Fibroblast of lung (primary cell): ENCODE results near the gene FZD10. TPM values are rescaled to one million over a fixed set of nuclear protein-coding genes. Genes with fewer than 3 reads are reported as not detected.

ENCODE experiments used
- DNase-seq, 2 donors: peaks; one replicate each; pipeline versions ENCODE4 v3.0.0 to v3.0.0-alpha.2; 2010; ENCODE audit warnings: low read depth in 2 of 2
- H2AFZ ChIP-seq: 2 replicates; pipeline ENCODE4 v1.5.1; 2012; ENCODE audit warnings: low read length, control low read depth, inconsistent platforms
- H3K27ac ChIP-seq: 2 replicates; pipeline ENCODE4 v1.5.1; 2011; ENCODE audit warnings: low read length, control low read depth; ENCODE audit not compliant: insufficient read depth
- H3K27me3 ChIP-seq: 2 replicates; pipeline ENCODE4 v1.5.1; 2011; ENCODE audit warnings: mild to moderate bottlenecking, low read length; ENCODE audit not compliant: control insufficient read depth, insufficient read depth
- H3K36me3 ChIP-seq: 2 replicates; pipeline ENCODE4 v1.5.1; 2011; ENCODE audit warnings: low read length; ENCODE audit not compliant: control insufficient read depth, insufficient read depth
- H3K4me1 ChIP-seq: 2 replicates; pipeline ENCODE4 v1.5.1; 2011; ENCODE audit warnings: low read length; ENCODE audit not compliant: control insufficient read depth, insufficient read depth; ENCODE audit errors: extremely low read depth
- H3K4me2 ChIP-seq: 2 replicates; pipeline ENCODE4 v1.5.1; 2011; ENCODE audit warnings: low read length, control low read depth; ENCODE audit not compliant: insufficient read depth; ENCODE audit errors: extremely low read depth
- H3K4me3 ChIP-seq, 4 experiments: fragments of 200-600 bp in 1 of 4; sonication (generic) in 1 of 4; replicated peaks in 1 of 4; 2 replicates each; pipeline ENCODE4 v1.5.1; 2011 to 2016; ENCODE audit warnings: low read length in 4 of 4, low read depth in 3 of 4, mild to moderate bottlenecking in 3 of 4, control low read depth in 2 of 4, inconsistent platforms in 1 of 4, mixed read lengths in 1 of 4; ENCODE audit not compliant: insufficient read depth in 1 of 4; ENCODE audit errors: control extremely low read depth in 1 of 4
- H3K79me2 ChIP-seq: 2 replicates; pipeline ENCODE4 v1.5.1; 2012; ENCODE audit warnings: mild to moderate bottlenecking, low read length, inconsistent platforms; ENCODE audit not compliant: control insufficient read depth, insufficient read depth
- H3K9ac ChIP-seq: 2 replicates; pipeline ENCODE4 v1.5.1; 2011; ENCODE audit warnings: mild to moderate bottlenecking, low read length, control low read depth; ENCODE audit not compliant: insufficient read depth
- H3K9me3 ChIP-seq: 2 replicates; pipeline ENCODE4 v1.5.1; 2012; ENCODE audit warnings: low read depth, low read length; ENCODE audit not compliant: control insufficient read depth, insufficient read depth
- H4K20me1 ChIP-seq: 2 replicates; pipeline ENCODE4 v1.5.1; 2011; ENCODE audit warnings: low read length; ENCODE audit not compliant: control insufficient read depth, insufficient read depth; ENCODE audit errors: extremely low read depth
- EZH2 ChIP-seq: IDR thresholded peaks from 2 replicates; pipeline ENCODE4 v1.5.1; 2012; ENCODE audit warnings: low read length, control low read depth, mild to moderate bottlenecking; ENCODE audit errors: missing control alignments
- polyA plus RNA-seq, 2 donors: library from polyadenylated mRNA; depleted of rRNA in 1 of 2; stranded (reverse) in 1 of 2; unstranded in 1 of 2; fragments of >200 nt; gene quantifications; 2 replicates each; pipeline ENCODE4 v1.2.1, GENCODE V29; 2011 to 2012; ENCODE audit warnings: missing spikeins in 1 of 2
- total RNA-seq: library from RNA; depleted of rRNA; stranded (reverse); fragments of >200 nt; gene quantifications from 2 replicates; pipeline ENCODE4 v1.2.1, GENCODE V29; 2014
- TF ChIP-seq, protein P1 (sequence below), 2 donors: IDR thresholded peaks in 1 of 2; conservative IDR thresholded peaks in 1 of 2; 1 replicate in 1 of 2; 2 replicates in 1 of 2; pipeline ENCODE4 v1.5.1; 2011 to 2012; ENCODE audit warnings: low read length in 2 of 2, control low read depth in 1 of 2, inconsistent platforms in 1 of 2, low read depth in 1 of 2, mild to moderate bottlenecking in 1 of 2

FZD10 gene
- total and polyA plus RNA-seq, 2 donors (not counting 1 experiment from before 2014, with no cell fraction given) = under 0.01 to 0.03 TPM

DNA sequence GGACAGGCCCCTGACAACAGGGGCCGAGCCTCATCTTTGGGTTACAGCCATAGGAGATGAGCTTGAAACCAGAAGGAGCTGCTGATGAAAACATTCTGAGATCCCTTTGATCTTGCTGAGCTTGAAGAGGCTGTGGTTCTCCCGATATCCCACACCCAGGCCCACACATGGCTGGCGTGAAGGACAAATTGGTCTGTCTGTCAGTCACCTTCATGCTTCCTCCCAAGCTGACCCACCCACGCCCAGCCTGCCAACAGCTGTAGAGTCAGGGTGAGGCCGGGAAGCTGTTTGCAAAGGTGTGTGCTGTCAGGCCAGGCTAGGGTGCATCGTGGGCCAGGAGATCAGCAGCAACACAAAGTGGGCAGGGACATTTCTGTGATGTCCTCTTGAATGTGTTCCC lies 43.2 kb downstream of the FZD10 start:
- H3K36me3 ChIP-seq = no peaks in the 10 kb centered on the region
- H3K9me3 ChIP-seq = no peaks in the 10 kb centered on the region
- no peak for DNase-seq
- H3K4me2 ChIP-seq = no peak overlapping the region
- no peak overlapping the region for H3K4me3 ChIP-seq
- no peaks in the 10 kb centered on the region for H4K20me1 ChIP-seq
- H3K27me3 ChIP-seq = no peaks in the 10 kb centered on the region
- no peaks in the 10 kb centered on the region for H3K79me2 ChIP-seq
- no peaks in the 10 kb centered on the region for H3K4me1 ChIP-seq
- TF ChIP-seq EZH2 = no peak
- TF ChIP-seq, protein P1, sequence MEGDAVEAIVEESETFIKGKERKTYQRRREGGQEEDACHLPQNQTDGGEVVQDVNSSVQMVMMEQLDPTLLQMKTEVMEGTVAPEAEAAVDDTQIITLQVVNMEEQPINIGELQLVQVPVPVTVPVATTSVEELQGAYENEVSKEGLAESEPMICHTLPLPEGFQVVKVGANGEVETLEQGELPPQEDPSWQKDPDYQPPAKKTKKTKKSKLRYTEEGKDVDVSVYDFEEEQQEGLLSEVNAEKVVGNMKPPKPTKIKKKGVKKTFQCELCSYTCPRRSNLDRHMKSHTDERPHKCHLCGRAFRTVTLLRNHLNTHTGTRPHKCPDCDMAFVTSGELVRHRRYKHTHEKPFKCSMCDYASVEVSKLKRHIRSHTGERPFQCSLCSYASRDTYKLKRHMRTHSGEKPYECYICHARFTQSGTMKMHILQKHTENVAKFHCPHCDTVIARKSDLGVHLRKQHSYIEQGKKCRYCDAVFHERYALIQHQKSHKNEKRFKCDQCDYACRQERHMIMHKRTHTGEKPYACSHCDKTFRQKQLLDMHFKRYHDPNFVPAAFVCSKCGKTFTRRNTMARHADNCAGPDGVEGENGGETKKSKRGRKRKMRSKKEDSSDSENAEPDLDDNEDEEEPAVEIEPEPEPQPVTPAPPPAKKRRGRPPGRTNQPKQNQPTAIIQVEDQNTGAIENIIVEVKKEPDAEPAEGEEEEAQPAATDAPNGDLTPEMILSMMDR (conservative IDR thresholded peaks at IDR 0.05 in 1 of 2, IDR thresholded peaks at IDR 0.05 in 1 of 2; ENCODE audit: low read depth in 1 of 2, low read length in 2 of 2) = no peak
- H3K27ac ChIP-seq = no peak overlapping the region
- H2AFZ ChIP-seq = no peak overlapping the region
- H3K9ac ChIP-seq = no peak overlapping the region

DNA sequence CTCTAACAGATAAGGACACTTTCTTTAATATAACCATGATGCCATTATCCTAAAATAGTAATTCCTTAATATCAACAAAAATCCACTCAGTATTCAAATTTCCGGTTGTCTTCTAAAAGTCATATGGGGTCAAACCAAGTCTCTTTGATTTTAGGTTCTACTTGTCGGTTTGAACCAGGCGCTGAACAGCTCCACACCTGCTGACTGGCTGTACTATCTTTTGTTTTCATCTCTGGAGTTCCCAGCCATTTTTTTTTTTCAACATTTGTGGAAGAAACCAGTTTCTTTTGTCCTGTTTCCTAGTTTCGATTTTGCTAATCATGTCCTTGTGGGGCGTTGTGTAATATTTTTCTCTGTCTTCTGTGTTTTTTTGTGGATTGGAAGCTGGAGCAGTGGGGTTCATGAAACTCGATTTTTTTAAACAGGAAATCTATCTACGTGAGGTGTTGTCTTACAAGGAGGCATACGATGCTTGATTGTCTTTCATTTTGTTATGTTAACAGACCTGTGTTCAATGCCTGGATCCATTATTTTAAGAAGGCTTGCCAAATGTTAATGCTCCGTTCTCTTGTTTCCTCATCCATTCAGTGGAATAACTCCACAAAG lies 50.2 kb downstream of the FZD10 start:
- Histone ChIP-seq H3K9me3 (no peaks in the 10 kb centered on the region), H3K27ac (no peak overlapping the region), H4K20me1 (no peaks in the 10 kb centered on the region), H2AFZ (no peak overlapping the region), H3K4me1 (no peaks in the 10 kb centered on the region), H3K4me3 (no peak overlapping the region), H3K9ac (no peak overlapping the region), H3K79me2 (no peaks in the 10 kb centered on the region), H3K36me3 (no peaks in the 10 kb centered on the region), H3K27me3 (no peaks in the 10 kb centered on the region), H3K4me2 (no peak overlapping the region)
- no peak for TF ChIP-seq EZH2
- TF ChIP-seq, protein P1 (conservative IDR thresholded peaks at IDR 0.05 in 1 of 2, IDR thresholded peaks at IDR 0.05 in 1 of 2; ENCODE audit: low read depth in 1 of 2, low read length in 2 of 2) = no peak
- DNase-seq = no peak

DNA sequence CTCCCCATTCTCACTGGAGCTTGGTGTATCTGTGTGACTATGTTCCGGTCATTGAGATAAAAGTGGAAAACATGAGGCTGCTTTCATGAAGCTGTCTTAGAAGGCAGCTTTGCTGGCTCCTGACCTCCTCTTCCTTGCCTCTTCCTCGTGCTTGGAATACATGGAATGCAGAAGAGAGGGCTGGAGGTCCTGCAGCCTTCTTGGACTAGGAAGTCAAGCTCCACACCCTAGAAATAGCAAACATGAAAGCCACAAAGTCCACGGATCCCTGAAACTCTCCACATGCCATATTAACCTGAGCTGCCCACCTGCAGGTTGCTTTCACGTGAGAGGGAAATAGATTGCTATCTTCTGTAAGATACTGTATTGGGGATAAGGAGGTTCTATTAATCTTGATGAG lies 51.0 kb downstream of the FZD10 start:
- H3K9ac ChIP-seq = no peak overlapping the region
- H3K4me3 ChIP-seq = no peak overlapping the region
- H4K20me1 ChIP-seq = no peaks in the 10 kb centered on the region
- TF ChIP-seq, protein P1 (conservative IDR thresholded peaks at IDR 0.05 in 1 of 2, IDR thresholded peaks at IDR 0.05 in 1 of 2; ENCODE audit: low read depth in 1 of 2, low read length in 2 of 2) = no peak
- no peak for TF ChIP-seq EZH2
- no peaks in the 10 kb centered on the region for H3K27me3 ChIP-seq
- H3K36me3 ChIP-seq = no peaks in the 10 kb centered on the region
- no peak overlapping the region for H3K27ac ChIP-seq
- no peaks in the 10 kb centered on the region for H3K9me3 ChIP-seq
- no peak overlapping the region for H3K4me2 ChIP-seq
- no peak for DNase-seq
- no peaks in the 10 kb centered on the region for H3K4me1 ChIP-seq
- H3K79me2 ChIP-seq = no peaks in the 10 kb centered on the region
- H2AFZ ChIP-seq = no peak overlapping the region
